ENCODE results near the gene SLC5A11. TPM values are rescaled to one million over a fixed set of nuclear protein-coding genes. Genes with fewer than 3 reads are reported as not detected.
"Not testable (repeated sequence)": the region's sequence is repeated elsewhere in the genome, so short reads cannot be mapped to it uniquely, and the experiment has no call there.

The SLC5A11 gene
- total RNA-seq, 1 donor from 2014 or later = not detected

- no peak for DNase-seq (ENCODE audit: missing footprints)
- intact Hi-C loops (cut with DNase I) = no loop called here
- no peak for ATAC-seq
Observed at GRCh38 chr16:24833352-24833751, 12.4 kb upstream of the SLC5A11 start.

DNA sequence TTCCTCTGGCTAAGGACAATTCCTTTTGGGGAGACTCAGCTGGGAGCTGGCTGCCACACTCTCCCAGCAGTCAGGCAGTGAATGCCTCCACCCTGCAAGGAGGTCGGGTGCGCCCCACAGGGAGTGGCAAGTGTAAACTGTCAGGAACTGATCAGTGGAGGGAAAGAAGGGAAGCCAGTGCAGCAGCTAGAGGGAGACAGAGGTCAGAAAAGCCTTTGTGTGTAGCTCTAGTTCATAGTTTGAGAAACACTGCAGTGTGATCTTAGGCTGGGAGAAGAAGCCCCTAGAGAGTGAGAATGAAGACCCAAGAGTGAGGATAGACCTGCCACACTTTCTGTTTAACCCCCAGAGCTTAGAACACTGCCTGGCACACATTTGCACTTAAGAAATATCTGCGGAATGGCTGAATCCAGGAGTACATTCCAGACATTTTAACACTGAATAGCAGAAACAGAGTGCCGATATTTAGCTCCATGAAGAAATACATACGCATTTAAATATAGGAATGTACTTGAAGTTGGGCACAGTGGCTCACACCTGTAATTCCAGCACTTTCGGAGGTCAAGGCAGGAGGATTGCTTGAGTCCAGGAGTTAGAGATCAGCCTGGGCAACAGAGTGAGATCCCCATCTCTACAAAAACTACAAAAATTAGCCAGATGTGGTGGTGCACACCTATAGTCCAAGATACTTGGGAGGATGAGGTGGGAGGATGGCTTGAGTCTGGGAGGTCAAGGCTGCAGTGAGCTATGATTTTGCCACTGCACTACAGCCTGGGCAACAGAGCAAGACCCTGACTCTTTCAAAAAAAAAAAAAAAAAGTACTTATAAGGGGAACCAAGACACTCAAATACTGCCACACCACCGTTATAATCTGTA lies 11.1 kb upstream of the SLC5A11 start:
- intact Hi-C loops (cut with DNase I) = no loop called here
- DNase-seq (ENCODE audit: missing footprints) (no peak), ATAC-seq (no peak)

DNA sequence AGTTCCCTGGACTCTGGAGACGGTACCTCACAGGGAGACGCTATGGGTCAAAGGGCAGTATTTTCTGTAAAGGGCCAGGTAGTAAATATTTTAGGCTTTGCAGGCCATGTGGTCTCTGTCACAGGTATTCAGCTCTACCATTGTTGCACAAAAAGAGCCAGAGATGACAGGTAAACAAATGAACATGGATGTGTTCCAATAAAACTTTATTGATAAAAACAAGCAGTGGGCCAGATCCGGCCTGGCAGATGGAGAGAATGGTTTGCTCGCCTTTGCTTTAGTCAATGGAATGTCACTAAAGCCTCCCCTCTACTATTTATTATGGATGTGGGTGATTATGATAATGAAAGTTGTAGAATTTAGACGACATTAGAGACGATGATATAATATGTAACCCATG lies 8.9 kb upstream of the SLC5A11 start:
- DNase-seq (ENCODE audit: missing footprints) (no peak), ATAC-seq (no peak)
- intact Hi-C loops (cut with DNase I) = no loop called here

DNA sequence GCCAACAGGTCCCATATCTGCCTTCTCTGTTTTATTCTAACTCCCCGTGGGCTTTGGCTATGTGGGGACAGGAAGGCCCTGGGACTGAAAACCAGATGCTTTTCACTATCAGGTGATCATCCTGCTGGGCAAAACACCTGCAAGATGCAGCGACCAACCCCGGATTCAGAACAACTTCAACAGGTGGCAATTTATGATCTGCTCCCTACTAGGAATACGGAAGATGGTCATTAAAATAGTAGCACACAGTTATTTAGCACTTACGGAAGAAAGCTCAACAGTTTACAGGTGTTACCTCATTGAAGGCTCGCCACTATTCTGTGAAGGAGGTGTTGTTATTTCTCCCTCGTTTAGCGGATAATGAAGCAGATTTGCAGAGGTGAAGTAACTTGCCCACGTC lies 7.8 kb upstream of the SLC5A11 start:
- intact Hi-C loops (cut with DNase I) = no loop called here
- DNase-seq (ENCODE audit: missing footprints) (no peak), ATAC-seq (no peak)

DNA sequence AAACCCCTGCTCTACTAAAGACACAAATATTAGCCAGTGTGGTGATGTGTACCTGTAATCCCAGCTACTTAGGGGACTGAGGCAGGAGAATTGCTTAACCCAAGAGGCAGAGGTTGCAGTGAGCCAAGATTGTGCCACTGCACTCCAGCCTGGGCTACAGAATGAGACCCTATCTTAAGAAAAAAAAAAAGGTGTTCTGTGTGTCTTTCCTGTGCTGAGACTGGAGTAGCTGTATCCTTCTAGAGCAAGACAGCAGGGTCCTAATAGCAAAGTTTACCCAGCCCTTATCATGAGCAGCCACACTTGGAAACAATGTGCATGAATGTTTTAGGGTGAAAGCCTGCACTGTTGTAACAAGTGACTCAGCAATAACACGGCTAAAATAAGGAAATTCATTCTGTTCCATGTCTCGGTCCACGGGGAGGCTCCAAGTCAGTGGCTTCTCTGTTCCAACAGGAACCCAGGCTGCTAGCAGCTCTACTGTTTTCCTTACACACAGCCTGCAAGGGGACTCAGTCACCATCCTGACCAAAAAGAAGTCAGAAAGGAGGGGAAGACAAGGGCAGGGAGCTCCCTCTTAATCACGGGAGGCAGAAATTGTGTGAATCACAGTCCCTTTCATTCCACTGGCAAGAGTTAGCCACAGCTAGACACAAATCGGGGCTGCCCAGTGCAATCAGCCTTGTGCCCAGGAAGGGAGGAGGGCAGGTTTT lies 7.1 kb upstream of the SLC5A11 start:
- DNase-seq (ENCODE audit: missing footprints) = no peak
- intact Hi-C loops (cut with DNase I) = no loop called here
- ATAC-seq = peak; percentile 77

DNA sequence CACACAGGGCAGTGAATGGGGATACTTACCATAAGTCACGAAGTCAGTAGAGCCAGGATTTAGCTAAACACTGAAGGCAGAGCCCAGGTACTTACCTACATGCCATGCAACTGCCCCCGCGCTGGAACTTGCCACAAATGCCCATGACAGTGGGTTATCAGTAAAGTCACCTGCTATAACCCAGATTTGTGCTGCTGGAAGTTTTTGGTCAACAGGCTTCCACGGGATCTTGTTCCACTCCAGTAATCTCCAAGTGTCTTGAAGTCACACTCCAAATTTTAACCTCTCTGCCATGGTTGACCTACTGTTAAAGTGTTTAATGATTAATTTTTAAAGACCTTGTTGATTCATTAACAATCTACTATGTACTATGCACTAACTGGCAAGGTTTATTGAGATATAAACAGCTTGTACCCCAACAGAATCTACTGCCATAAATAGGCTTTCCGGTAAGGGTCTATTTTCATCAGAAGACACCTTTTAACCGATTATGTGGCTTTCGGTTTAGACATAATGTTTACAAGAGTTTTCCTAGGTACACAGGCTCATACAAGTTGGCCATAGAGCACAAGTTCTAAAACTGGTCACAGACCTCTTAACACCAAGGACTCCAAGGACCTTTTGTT lies 6.3 kb upstream of the SLC5A11 start:
- intact Hi-C loops (cut with DNase I) = no loop called here
- ATAC-seq (no peak), DNase-seq (ENCODE audit: missing footprints) (no peak)

DNA sequence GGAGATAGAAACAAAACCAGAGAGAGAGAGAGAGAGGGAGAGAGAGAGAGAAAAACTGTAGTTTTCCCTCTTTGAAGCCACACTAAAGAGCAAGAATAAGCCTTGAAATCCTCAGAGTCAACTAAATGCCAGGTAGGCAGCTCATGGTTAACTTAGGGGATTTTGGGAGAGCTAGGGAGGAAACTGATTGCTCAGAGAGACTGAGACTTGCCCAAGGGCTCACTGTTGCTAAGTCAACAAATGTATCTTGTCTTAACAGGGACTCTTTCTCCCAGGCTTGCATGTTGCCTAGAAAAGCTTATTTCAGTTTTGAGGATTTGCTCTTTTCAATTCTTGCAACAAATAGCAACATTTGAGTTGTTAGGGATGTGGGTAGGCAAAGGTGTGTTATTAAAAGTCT lies 4.5 kb upstream of the SLC5A11 start:
- ATAC-seq (no peak), DNase-seq (ENCODE audit: missing footprints) (no peak)
- intact Hi-C loops (cut with DNase I) = no loop called here

- DNase-seq (ENCODE audit: missing footprints) (no peak), ATAC-seq (no peak)
- intact Hi-C loops (cut with DNase I) = no loop called here
Observed at GRCh38 chr16:24844101-24845030, 1.4 kb upstream of the SLC5A11 start.

DNA sequence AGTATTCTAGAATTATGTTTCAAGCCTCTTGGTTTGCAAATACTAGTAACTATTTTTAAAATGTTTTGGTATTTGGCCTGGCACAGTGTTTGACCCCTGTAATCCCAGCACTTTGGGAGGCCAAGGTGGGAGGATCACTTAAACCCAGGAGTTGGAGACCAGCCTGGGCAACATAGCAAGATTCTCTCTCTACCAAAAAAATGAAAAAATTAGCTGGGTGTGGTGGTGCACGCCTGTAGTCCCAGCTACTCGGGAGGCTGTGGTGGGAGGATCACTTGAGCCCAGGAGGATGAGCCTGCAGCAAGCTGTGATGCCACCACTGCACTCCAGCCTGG lies 765 bp upstream of the SLC5A11 start:
- ATAC-seq; intact Hi-C loops (cut with DNase I); DNase-seq (ENCODE audit: missing footprints): not testable (repeated sequence)

GRCh38 chr16:24846548-24847357 lies 990 bp downstream of the SLC5A11 start:
- no peak for ATAC-seq
- DNase-seq (ENCODE audit: missing footprints) = no peak
- intact Hi-C loops (cut with DNase I) = no loop called here

GRCh38 chr16:24847358-24847664 lies 1.5 kb downstream of the SLC5A11 start:
- intact Hi-C loops (cut with DNase I) = no loop called here
- DNase-seq (ENCODE audit: missing footprints) (no peak), ATAC-seq (no peak)

DNA sequence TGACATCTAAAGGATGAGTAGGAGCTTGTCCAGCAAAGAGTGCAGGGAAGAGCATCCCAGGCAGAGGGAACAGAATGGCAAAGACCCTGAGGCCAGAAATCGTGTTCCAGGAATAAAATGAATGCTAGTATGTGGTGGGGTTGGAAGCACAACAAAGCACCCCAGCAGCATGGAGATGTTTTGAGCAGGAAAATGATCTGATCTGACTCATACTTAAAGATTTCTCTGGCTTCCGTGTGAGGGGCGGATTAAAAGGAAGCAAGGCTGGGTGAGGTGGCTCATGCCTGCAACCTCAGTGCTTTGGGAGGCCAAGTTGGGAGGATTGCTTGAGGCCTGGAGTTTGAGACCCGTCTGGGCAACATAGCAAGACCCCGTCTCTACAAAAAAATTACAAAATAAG lies 2.3 kb downstream of the SLC5A11 start:
- DNase-seq (ENCODE audit: missing footprints) (no peak), ATAC-seq (no peak)
- intact Hi-C loops (cut with DNase I) = no loop called here

DNA sequence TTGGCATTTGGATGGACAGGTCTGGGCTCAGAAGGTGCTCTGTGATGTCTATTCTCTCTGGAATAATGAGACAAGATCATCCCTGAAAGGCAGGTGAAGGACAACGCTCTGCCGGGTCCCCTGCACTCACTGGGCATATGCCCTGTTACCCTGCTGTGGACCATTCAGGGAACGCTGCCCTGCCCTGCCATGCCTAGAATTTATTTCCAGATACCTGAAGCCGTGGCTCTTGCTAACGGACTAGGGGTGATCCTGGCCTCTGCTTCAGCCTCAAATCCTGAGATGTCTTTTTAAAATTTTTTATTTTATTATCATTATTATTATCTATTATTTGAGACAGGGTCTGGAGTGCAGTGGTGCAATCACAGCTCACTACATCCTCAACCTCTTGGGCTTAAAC lies 3.9 kb downstream of the SLC5A11 start:
- intact Hi-C loops (cut with DNase I) = no loop called here
- no peak for ATAC-seq
- DNase-seq (ENCODE audit: missing footprints) = no peak

DNA sequence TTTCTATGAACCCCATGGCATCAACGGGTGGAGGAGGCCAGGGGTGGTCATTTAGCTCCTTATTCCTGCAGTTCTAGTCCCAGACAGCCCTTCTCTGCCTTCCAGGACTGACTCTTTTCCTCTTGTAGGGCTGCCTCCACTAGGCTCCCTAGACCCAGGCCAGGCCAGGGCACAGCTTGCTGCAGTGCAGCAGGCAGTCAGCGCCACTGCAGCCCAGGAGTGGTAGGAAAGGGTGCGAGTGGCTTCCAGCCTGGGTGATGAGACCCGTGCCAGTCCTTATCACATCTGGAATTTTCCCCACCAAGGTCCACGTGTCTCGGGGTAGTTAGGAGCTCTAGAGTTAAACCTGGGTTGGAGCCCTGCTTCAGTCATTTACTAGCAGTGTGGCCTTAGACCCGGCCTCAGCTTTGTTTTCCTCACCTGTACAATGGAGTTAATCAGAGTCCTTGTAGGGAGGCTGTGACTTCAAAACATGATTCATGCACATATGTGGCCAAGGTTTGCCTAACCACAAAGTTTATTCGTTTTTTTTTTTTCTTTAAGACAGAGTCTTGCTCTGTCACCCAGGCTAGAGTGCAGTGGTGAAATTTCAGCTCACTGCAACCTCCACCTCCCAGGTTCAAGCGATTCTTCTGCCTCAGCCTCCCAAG lies 4.7 kb downstream of the SLC5A11 start:
- DNase-seq (ENCODE audit: missing footprints) (no peak), ATAC-seq (no peak)
- intact Hi-C loops (cut with DNase I) = no loop called here

- DNase-seq (ENCODE audit: missing footprints) (no peak), ATAC-seq (no peak)
- intact Hi-C loops (cut with DNase I) = no loop called here
Observed at GRCh38 chr16:24851700-24852099, 5.9 kb downstream of the SLC5A11 start.

GRCh38 chr16:24852281-24852721 lies 6.5 kb downstream of the SLC5A11 start:
- intact Hi-C loops (cut with DNase I) = no loop called here
- DNase-seq (ENCODE audit: missing footprints) (no peak), ATAC-seq (no peak)

- intact Hi-C loops (cut with DNase I) = no loop called here
- DNase-seq (ENCODE audit: missing footprints) = no peak
- ATAC-seq = no peak
Observed at GRCh38 chr16:24853169-24853824, 7.5 kb downstream of the SLC5A11 start.

Data from Right ventricle myocardium inferior (tissue), 1 donor.